ENCODE measurements around the gene KIAA0930.

KIAA0930 gene

GRCh38 chr22:45169591-45170466, 70.9 kb downstream of the KIAA0930 start:
- DNase-seq: no peak

- no peak for DNase-seq
Measured at GRCh38 chr22:45166932-45167331, 73.8 kb downstream of the KIAA0930 start.

GRCh38 chr22:45164270-45165088, 76.2 kb downstream of the KIAA0930 start:
- DNase-seq: no peak

- peak; percentile 98 for DNase-seq
Measured at GRCh38 chr22:45163451-45164269, 77.0 kb downstream of the KIAA0930 start, which contains the start of gene NUP50. NUP50 (plus strand) TSS chr22:45163925; CDS start chr22:45168178, 4,253 bp downstream.

- DNase-seq: peak; percentile 19
Measured at GRCh38 chr22:45163099-45163450, 77.6 kb downstream of the KIAA0930 start.

GRCh38 chr22:45162531-45162930, 78.2 kb downstream of the KIAA0930 start:
- DNase-seq: no peak

GRCh38 chr22:45159652-45160462, 80.8 kb downstream of the KIAA0930 start:
- DNase-seq: no peak

GRCh38 chr22:45157907-45158306, 82.8 kb downstream of the KIAA0930 start:
- DNase-seq: no peak

GRCh38 chr22:45155050-45155840, 85.4 kb downstream of the KIAA0930 start:
- no peak for DNase-seq

GRCh38 chr22:45154383-45154782, 86.3 kb downstream of the KIAA0930 start:
- DNase-seq: no peak

GRCh38 chr22:45151503-45151902, 89.2 kb downstream of the KIAA0930 start:
- DNase-seq: no peak

- no peak for DNase-seq
Measured at GRCh38 chr22:45150139-45150538, 90.6 kb downstream of the KIAA0930 start.

GRCh38 chr22:45149671-45150070, 91.0 kb downstream of the KIAA0930 start:
- DNase-seq: no peak

- DNase-seq: no peak
Measured at GRCh38 chr22:45144916-45145315, 95.8 kb downstream of the KIAA0930 start.

- no peak for DNase-seq
Measured at GRCh38 chr22:45142376-45142775, 98.3 kb downstream of the KIAA0930 start.
